ENCODE measurements around the gene LOXL1. TPM values are rescaled to one million over a fixed set of nuclear protein-coding genes. Genes with fewer than 3 reads are reported as not detected.

LOXL1 gene
- total RNA-seq, 1 experiment from 2014 or later: 117 TPM

- no peak for DNase-seq (ENCODE audit: low spot score)
- TF ChIP-seq EZH2 (IDR thresholded peaks at IDR 0.05; ENCODE audit: borderline replicate concordance, low read depth, low read length, poor library complexity, severe bottlenecking) (no peak), CTCF (conservative IDR thresholded peaks at IDR 0.05; ENCODE audit: low read depth, low read length) (no peak)
- BruUV-seq (replicated peaks): no TSS peak
- Histone ChIP-seq H3K9me3 (ENCODE audit: low read depth, low read length, poor library complexity, severe bottlenecking) (no peaks in the 10 kb centered on the region), H3K27ac (ENCODE audit: low read depth, low read length, poor library complexity, severe bottlenecking) (no peak overlapping the region), H3K27me3 (replicated peaks; ENCODE audit: insufficient read depth, low read depth, low read length, poor library complexity) (no peaks in the 10 kb centered on the region), H3K36me3 (ENCODE audit: insufficient read depth, low read length, poor library complexity, severe bottlenecking) (peaks cover 15% of the 10 kb centered on the region), H3K4me3 (ENCODE audit: low read depth, low read length, poor library complexity, severe bottlenecking) (no peak overlapping the region), H3K4me1 (ENCODE audit: insufficient read depth, low read length, poor library complexity, severe bottlenecking) (peaks cover 26% of the 10 kb centered on the region)
- POLR2A ChIA-PET (ENCODE audit: low non-redundant PET): interaction anchor here (0.6 kb wide), 1 partner anchor 17 kb away, joined by 4 read pairs; no protein-coding TSS in a partner anchor
- CTCF ChIA-PET: no interaction called here
- intact Hi-C loops (cut with micrococcal nuclease; ENCODE audit: unreplicated experiment): no loop called here
Observed at GRCh38 chr15:73932381-73933191, 6.3 kb downstream of the LOXL1 start.

GRCh38 chr15:73934281-73934680, 8.0 kb downstream of the LOXL1 start:
- Histone ChIP-seq H3K36me3 (ENCODE audit: insufficient read depth, low read length, poor library complexity, severe bottlenecking) (peaks cover 15% of the 10 kb centered on the region), H3K27ac (ENCODE audit: low read depth, low read length, poor library complexity, severe bottlenecking) (no peak overlapping the region), H3K4me3 (ENCODE audit: low read depth, low read length, poor library complexity, severe bottlenecking) (no peak overlapping the region), H3K27me3 (replicated peaks; ENCODE audit: insufficient read depth, low read depth, low read length, poor library complexity) (no peaks in the 10 kb centered on the region), H3K9me3 (ENCODE audit: low read depth, low read length, poor library complexity, severe bottlenecking) (no peaks in the 10 kb centered on the region), H3K4me1 (ENCODE audit: insufficient read depth, low read length, poor library complexity, severe bottlenecking) (peaks cover 21% of the 10 kb centered on the region)
- BruUV-seq (replicated peaks): no TSS peak
- no peak for DNase-seq (ENCODE audit: low spot score)
- ChIA-PET POLR2A (ENCODE audit: low non-redundant PET) (interaction anchor here (0.6 kb wide), 1 partner anchor 31 kb away, joined by 8 read pairs; no protein-coding TSS in a partner anchor), CTCF (no interaction called here)
- intact Hi-C loops (cut with micrococcal nuclease; ENCODE audit: unreplicated experiment): no loop called here
- TF ChIP-seq EZH2 (IDR thresholded peaks at IDR 0.05; ENCODE audit: borderline replicate concordance, low read depth, low read length, poor library complexity, severe bottlenecking): no peak
- TF ChIP-seq CTCF (conservative IDR thresholded peaks at IDR 0.05; ENCODE audit: low read depth, low read length): no peak

- BruUV-seq (replicated peaks): no TSS peak
- CTCF ChIA-PET: interaction anchor here (0.5 kb wide), 1 partner anchor 363 kb away, joined by 10 read pairs; no protein-coding TSS in a partner anchor
- no peak for TF ChIP-seq EZH2 (IDR thresholded peaks at IDR 0.05; ENCODE audit: borderline replicate concordance, low read depth, low read length, poor library complexity, severe bottlenecking)
- TF ChIP-seq CTCF (conservative IDR thresholded peaks at IDR 0.05; ENCODE audit: low read depth, low read length): no peak
- Histone ChIP-seq H3K4me3 (ENCODE audit: low read depth, low read length, poor library complexity, severe bottlenecking) (no peak overlapping the region), H3K4me1 (ENCODE audit: insufficient read depth, low read length, poor library complexity, severe bottlenecking) (peaks cover 34% of the 10 kb centered on the region), H3K36me3 (ENCODE audit: insufficient read depth, low read length, poor library complexity, severe bottlenecking) (peaks cover 14% of the 10 kb centered on the region), H3K27me3 (replicated peaks; ENCODE audit: insufficient read depth, low read depth, low read length, poor library complexity) (no peaks in the 10 kb centered on the region), H3K27ac (ENCODE audit: low read depth, low read length, poor library complexity, severe bottlenecking) (no peak overlapping the region), H3K9me3 (ENCODE audit: low read depth, low read length, poor library complexity, severe bottlenecking) (no peaks in the 10 kb centered on the region)
- no peak for DNase-seq (ENCODE audit: low spot score)
- POLR2A ChIA-PET (ENCODE audit: low non-redundant PET): interaction anchor here (0.8 kb wide), 1 partner anchor 1683 kb away, joined by 8 read pairs; no protein-coding TSS in a partner anchor
- intact Hi-C loops (cut with micrococcal nuclease; ENCODE audit: unreplicated experiment): no loop called here
Observed at GRCh38 chr15:73935547-73935946, 9.3 kb downstream of the LOXL1 start.

All from A673 (cell line).